ENCODE results near the gene SERPINB8.

SERPINB8 gene

GRCh38 chr18:63964908-63965307 lies 5.0 kb upstream of the SERPINB8 start:
- DNase-seq (ENCODE audit: low read depth in 1 of 2, low spot score in 1 of 2), result no peak

GRCh38 chr18:63965716-63966330 lies 4.1 kb upstream of the SERPINB8 start:
- DNase-seq (ENCODE audit: low read depth in 1 of 2, low spot score in 1 of 2), result no peak

DNA sequence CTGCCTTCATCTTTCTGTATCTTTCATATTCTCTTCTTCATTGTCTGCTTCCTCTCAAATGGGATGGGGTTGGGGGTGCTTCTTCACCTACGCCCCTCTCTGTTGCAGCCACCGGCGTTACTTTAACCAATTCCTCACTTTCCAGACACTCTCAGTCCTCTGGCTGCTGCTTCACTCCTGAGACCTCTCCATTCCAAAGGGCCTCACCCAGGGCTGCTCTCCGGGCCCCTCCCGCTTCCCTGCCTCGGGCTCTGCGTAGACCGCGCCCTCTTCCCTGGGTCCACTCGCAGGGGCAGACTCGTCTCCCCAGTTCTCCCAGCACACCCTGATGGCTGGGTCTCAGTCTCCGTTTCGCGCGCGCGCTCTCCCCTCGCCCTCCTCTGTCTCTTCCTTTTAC lies 926 bp downstream of the SERPINB8 start:
- DNase-seq (ENCODE audit: low read depth in 1 of 2, low spot score in 1 of 2), result no peak

DNA sequence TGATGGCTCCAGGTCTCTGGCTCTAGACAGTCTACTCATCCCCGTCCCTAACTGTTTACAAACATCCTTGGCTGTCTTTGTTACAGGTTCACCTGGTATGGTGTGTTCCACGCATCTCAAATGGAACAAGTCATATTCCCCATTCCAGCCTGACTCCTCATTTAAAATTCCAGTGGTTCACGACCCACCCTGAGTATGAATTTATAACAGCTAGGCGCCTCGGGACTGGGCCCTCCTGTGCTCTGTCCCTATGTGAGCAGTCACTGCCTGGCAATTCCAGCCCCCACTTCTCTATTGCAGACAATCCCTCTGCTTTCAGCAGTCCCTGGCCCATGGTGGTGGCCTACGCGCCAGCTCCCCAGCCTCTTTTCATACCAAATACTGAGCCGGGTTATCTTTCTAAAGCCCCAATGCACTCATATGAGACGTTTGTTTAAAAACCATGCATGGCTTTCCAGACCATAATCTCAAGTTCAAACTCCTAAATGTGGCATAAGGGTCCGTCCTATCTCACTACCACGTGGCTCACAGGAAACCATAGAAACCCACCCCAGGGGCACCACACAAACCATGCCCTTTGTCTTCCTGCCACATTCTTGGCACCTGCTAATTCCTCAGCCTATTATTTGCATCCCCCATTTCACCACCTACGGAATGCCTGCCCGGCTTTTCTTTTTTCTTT lies 1.6 kb downstream of the SERPINB8 start:
- DNase-seq (ENCODE audit: low read depth in 1 of 2, low spot score in 1 of 2), result no peak

DNA sequence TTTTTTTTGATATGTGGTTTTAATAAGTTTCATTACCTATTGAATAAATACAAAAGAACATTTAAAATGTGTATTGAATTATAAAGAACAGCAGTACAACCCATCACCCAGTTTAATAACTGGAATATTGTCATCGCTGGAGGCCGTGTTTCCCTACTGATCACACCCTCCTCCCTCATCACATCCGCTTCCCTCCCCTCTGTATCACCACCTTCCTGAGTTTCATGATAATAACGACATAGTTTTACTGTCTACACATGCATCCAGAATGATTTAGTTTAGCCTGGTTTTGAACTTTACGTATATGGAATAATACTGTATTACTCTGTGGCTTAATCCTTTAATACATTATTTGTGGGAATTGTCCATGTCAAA lies 2.1 kb downstream of the SERPINB8 start:
- no peak for DNase-seq (ENCODE audit: low read depth in 1 of 2, low spot score in 1 of 2)

- DNase-seq (ENCODE audit: low read depth in 1 of 2, low spot score in 1 of 2), result no peak
These were observed 5.1 kb downstream of the SERPINB8 start for GRCh38 chr18:63974991-63975390.

GRCh38 chr18:63975628-63976027 lies 5.7 kb downstream of the SERPINB8 start:
- no peak for DNase-seq (ENCODE audit: low read depth in 1 of 2, low spot score in 1 of 2)

- DNase-seq (ENCODE audit: low read depth in 1 of 2, low spot score in 1 of 2), result no peak
These were observed 7.2 kb downstream of the SERPINB8 start for GRCh38 chr18:63977040-63977439.

- DNase-seq (ENCODE audit: low read depth in 1 of 2, low spot score in 1 of 2), result no peak
These were observed 9.6 kb downstream of the SERPINB8 start for GRCh38 chr18:63979409-63979920.

GRCh38 chr18:63980027-63980426 lies 10.1 kb downstream of the SERPINB8 start:
- no peak for DNase-seq (ENCODE audit: low read depth in 1 of 2, low spot score in 1 of 2)

DNA sequence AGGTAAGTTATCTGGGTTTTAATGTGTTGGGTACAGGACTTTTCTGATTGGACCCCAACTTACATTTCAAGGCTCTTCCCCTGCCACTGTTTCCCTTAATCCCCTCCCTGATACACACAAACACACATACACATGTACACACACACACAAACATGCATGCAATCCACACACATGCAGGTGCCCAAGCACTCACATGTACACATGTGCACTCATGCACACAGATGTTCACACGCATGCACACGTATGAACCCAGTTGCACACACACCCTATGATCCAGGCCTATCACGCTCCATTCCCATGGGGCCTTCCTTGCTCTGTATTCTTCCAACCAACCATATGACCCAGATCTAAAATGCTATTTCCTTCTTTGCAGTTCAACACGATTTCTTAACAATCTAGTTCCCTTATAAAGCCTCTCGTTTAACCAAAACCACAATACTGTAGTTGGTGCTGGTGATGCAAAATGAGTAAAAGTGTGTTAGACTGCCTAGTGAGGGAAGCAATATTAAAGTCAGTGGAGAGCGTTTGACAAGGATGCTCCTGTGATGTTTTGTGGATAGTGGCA lies 11.1 kb downstream of the SERPINB8 start:
- no peak for DNase-seq (ENCODE audit: low read depth in 1 of 2, low spot score in 1 of 2)

DNA sequence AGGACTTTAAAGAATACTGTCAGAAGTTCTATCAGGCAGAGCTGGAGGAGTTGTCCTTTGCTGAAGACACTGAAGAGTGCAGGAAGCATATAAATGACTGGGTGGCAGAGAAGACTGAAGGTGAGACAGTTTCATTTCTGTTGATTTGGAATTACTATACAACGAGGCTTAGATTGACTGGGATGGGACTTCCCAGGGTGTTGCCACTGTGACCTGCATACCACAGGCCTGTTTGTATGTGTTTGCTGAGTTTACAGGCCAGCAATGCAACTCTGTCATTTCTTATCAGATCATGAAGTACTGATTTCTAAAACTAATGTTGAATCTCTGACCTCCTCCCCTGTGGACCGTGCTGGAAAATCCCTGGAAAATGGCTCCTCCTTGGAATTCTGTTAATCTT lies 11.8 kb downstream of the SERPINB8 start:
- no peak for DNase-seq (ENCODE audit: low read depth in 1 of 2, low spot score in 1 of 2)

- DNase-seq (ENCODE audit: low read depth in 1 of 2, low spot score in 1 of 2), result no peak
These were observed 12.5 kb downstream of the SERPINB8 start for GRCh38 chr18:63982361-63982760.

DNA sequence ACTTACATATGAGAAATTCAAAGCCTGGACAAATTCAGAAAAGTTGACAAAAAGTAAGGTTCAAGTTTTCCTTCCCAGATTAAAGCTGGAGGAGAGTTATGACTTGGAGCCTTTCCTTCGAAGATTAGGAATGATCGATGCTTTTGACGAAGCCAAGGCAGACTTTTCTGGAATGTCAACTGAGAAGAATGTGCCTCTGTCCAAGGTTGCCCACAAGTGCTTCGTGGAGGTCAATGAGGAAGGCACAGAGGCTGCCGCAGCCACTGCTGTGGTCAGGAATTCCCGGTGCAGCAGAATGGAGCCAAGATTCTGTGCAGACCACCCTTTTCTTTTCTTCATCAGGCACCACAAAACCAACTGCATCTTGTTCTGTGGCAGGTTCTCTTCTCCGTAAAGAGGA lies 17.0 kb downstream of the SERPINB8 start:
- no peak for DNase-seq (ENCODE audit: low read depth in 1 of 2, low spot score in 1 of 2)

- no peak for DNase-seq (ENCODE audit: low read depth in 1 of 2, low spot score in 1 of 2)
These were observed 17.9 kb downstream of the SERPINB8 start for GRCh38 chr18:63987743-63988142.

DNA sequence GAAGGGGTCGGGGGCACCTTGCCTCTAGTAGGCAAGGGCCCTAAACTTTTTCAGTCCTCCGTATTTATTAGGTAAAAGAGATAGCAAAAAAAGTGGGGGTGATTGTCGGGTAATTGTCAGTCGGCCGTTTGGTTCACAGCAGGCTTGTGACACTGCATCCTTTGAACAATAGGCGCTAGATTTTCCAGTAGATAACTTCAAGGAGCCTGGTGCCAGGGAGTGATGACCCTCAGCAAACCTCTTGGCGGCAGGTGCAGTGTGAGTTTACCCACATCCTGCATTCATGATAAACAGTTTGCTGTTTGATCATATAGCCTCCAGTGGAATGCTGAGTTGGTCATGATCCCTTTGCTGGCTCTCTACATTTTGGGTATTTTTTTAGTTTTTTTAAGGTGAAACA lies 22.9 kb downstream of the SERPINB8 start:
- no peak for DNase-seq (ENCODE audit: low read depth in 1 of 2, low spot score in 1 of 2)

DNA sequence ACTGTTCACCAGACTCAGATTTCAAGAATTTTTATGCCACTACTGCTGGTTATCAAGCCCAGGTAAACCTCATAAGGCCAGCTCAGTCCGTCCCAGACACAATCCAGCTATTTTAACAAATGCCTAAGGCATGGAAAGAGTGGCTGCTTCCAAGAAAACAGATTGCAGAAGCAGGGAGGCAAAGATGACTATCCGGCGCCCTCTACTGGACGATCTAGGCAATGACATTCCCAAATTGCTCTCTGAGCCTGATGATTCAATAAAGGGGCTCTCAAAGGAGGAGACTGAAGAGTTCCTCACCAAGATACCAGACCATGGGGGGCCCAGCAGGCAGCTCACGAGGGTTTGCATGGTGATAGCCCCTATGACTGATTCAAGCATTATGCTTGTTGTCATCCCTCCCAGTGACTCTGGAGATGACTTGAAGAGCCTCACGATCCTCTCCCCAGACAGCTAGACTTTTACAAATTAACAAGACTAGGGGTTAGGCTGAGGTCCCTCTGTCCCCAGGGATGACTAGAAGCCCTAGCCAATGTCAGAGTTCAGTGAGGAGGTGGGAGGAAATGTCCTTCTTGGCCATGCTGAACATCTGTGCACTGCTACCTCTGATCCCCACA lies 25.0 kb downstream of the SERPINB8 start:
- no peak for DNase-seq (ENCODE audit: low read depth in 1 of 2, low spot score in 1 of 2)

DNA sequence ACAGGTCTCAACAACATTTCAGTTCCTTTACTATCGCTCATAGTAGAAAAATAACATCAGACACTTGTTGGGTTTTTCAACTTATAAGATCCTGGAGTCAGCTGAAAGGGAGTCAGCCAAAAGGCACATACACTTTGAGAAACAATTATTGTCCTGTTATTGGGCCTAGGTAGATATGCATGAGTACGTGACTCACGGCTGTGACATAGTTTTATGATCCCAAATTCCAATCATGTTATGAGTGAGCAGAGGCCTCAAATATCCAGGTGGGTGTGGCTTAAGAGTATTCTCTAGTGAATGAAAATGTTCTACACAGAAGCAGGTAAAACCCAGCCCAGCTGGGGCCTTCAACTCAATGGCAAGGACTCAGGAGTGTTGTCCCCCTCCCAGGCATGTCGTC lies 27.2 kb downstream of the SERPINB8 start:
- DNase-seq (ENCODE audit: low read depth in 1 of 2, low spot score in 1 of 2), result no peak

DNA sequence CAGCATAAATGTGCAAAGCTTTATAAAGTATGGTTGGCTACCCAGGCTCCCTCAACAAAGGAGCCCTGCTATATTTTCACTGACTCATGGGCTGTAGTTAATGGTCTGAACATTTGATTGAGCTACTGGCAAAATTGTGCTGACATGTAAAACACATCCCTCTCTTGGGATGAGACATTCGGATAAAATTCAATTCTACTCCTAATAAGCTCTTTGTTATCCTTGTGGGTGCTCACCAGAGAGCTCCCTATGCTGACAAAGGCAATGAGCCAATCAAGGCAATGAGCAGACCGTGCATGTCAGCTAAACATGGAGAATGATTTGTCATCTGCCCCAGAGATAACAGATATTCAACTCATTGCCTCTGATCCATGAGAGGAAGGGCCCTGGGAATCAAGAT lies 27.7 kb downstream of the SERPINB8 start:
- DNase-seq (ENCODE audit: low read depth in 1 of 2, low spot score in 1 of 2), result no peak

GRCh38 chr18:63999871-64000270 lies 30.0 kb downstream of the SERPINB8 start:
- DNase-seq (ENCODE audit: low read depth in 1 of 2, low spot score in 1 of 2), result no peak

DNA sequence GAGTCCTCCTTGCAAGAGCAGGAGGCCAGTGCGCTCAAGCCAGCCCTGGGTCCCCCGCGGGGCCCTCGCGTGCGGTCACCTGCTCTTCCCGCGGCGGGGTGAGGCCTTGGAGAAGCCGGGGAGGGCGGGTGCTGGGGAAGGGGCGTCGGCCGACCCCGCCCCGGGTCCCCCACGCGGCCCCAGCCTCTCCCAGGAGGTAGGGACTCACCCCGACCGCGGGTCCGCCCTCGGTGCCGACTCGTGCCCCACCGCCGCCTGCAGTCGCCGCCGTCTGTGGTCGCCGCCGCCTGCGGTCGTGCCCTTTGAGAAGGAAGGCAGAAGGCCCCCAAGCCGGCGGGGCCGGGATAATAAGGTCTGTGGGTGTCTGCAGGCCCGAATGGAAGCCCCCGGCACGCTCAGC lies 32.7 kb downstream of the SERPINB8 start:
- DNase-seq (ENCODE audit: low read depth in 1 of 2, low spot score in 1 of 2), result no peak

GRCh38 chr18:64009305-64009704 lies 39.4 kb downstream of the SERPINB8 start:
- no peak for DNase-seq (ENCODE audit: low read depth in 1 of 2, low spot score in 1 of 2)
